B cell (primary cell): ENCODE measurements around the gene TENM3.

Source experiments
- CTCF ChIP-seq: fragments of 200-600 bp; IDR thresholded peaks from one replicate; pipeline ENCODE4 v1.8.0; 2022; ENCODE audit warnings: antibody characterized with exemption, mild to moderate bottlenecking
- EZH2 ChIP-seq: IDR thresholded peaks from 2 replicates; pipeline ENCODE4 v1.6.1; 2012; ENCODE audit warnings: borderline replicate concordance, low read depth, mild to moderate bottlenecking, moderate library complexity, low read length; ENCODE audit not compliant: insufficient read depth, poor library complexity, severe bottlenecking

GRCh38 chr4:182738283-182739047 lies 495.3 kb downstream of the TENM3 start:
- TF ChIP-seq CTCF (no peak), EZH2 (no peak)
